ENCODE data around the gene TMEM131L. TPM values are rescaled to one million over a fixed set of nuclear protein-coding genes. Genes with fewer than 3 reads are reported as not detected.

Gene TMEM131L
- polyA plus RNA-seq, 2 of the 4 experiments (the other 2 are of a cell fraction) = 3.4 to 5.0 TPM

GRCh38 chr4:153622778-153623240 is 156.6 kb downstream of the TMEM131L start:
- H3K27ac ChIP-seq = no peak overlapping the region
- no peaks in the 10 kb centered on the region for H3K9me3 ChIP-seq
- ChIA-PET CTCF (interaction anchor here (1.0 kb wide), 1 partner anchor 127 kb away, joined by 3 read pairs; no protein-coding TSS in a partner anchor), POLR2A (no interaction called here)
- WGBS (ENCODE audit: missing lambda C conversion rate) = 87% methylated on average over 9 of the region's 12 CpGs
- no peak overlapping the region for H3K4me3 ChIP-seq
- DNase-seq (ENCODE audit: low read depth in 1 of 2, low spot score in 1 of 2) = no peak
- H3K4me2 ChIP-seq = no peak overlapping the region
- TF ChIP-seq RAD21 (conservative IDR thresholded peaks at IDR 0.05 in 1 of 2, IDR thresholded peaks at IDR 0.05 in 1 of 2) (no peak), EHMT2 (IDR thresholded peaks at IDR 0.05; ENCODE audit: low read depth) (no peak), SMC3 (IDR thresholded peaks at IDR 0.05) (no peak), ZFP36 (IDR thresholded peaks at IDR 0.05; ENCODE audit: borderline replicate concordance, partially characterized antibody) (no peak), EHF (CRISPR knock-in tag; IDR thresholded peaks at IDR 0.05) (no peak), BCL3 (IDR thresholded peaks at IDR 0.05) (no peak)
- FAIRE-seq = no peak
- ATAC-seq = no peak
- no peaks in the 10 kb centered on the region for H3K4me1 ChIP-seq

GRCh38 chr4:153623491-153623890 is 157.3 kb downstream of the TMEM131L start:
- ATAC-seq (no peak), DNase-seq (ENCODE audit: low read depth in 1 of 2, low spot score in 1 of 2) (no peak), FAIRE-seq (no peak)
- Histone ChIP-seq H3K27ac (no peak overlapping the region), H3K4me1 (no peaks in the 10 kb centered on the region), H3K4me2 (no peak overlapping the region), H3K9me3 (no peaks in the 10 kb centered on the region), H3K4me3 (no peak overlapping the region)
- WGBS (ENCODE audit: missing lambda C conversion rate) = 95% methylated on average over 2 of the region's 2 CpGs
- CTCF ChIA-PET = no interaction called here
- TF ChIP-seq E2F6 (IDR thresholded peaks at IDR 0.05; ENCODE audit: borderline replicate concordance, low read depth) (no peak), HDAC2 (IDR thresholded peaks at IDR 0.05) (no peak), ZFP36 (IDR thresholded peaks at IDR 0.05; ENCODE audit: borderline replicate concordance, partially characterized antibody) (no peak), JUN (IDR thresholded peaks at IDR 0.05) (no peak), KDM5A (IDR thresholded peaks at IDR 0.05) (no peak)
- POLR2A ChIA-PET = no interaction called here

GRCh38 chr4:153628796-153629315 is 162.7 kb downstream of the TMEM131L start:
- Histone ChIP-seq H3K4me1 (no peaks in the 10 kb centered on the region), H3K27ac (no peak overlapping the region), H3K9me3 (no peaks in the 10 kb centered on the region), H3K4me2 (no peak overlapping the region), H3K4me3 (no peak overlapping the region)
- no peak for DNase-seq (ENCODE audit: low read depth in 1 of 2, low spot score in 1 of 2)
- ChIA-PET POLR2A (no interaction called here), CTCF (no interaction called here)
- no peak for TF ChIP-seq RARB (CRISPR knock-in tag; IDR thresholded peaks at IDR 0.05)
- TF ChIP-seq HMGXB4 (CRISPR knock-in tag; IDR thresholded peaks at IDR 0.05; ENCODE audit: borderline replicate concordance) = no peak
- TF ChIP-seq JUNB (IDR thresholded peaks at IDR 0.05) = no peak
- no peak for TF ChIP-seq REST (IDR thresholded peaks at IDR 0.05)
- no peak for TF ChIP-seq PHF8 (IDR thresholded peaks at IDR 0.05; ENCODE audit: borderline replicate concordance, low read depth)
- TF ChIP-seq CTCF (IDR thresholded peaks at IDR 0.05) = no peak
- no peak for TF ChIP-seq HEYL (CRISPR knock-in tag; IDR thresholded peaks at IDR 0.05)
- no peak for TF ChIP-seq POLR2A (IDR thresholded peaks at IDR 0.05; ENCODE audit: low read length)
- no peak for TF ChIP-seq ZFP36 (IDR thresholded peaks at IDR 0.05; ENCODE audit: borderline replicate concordance, partially characterized antibody)
- TF ChIP-seq NFE2L2 (conservative IDR thresholded peaks at IDR 0.05; ENCODE audit: low read length) = no peak
- TF ChIP-seq FOSB (CRISPR knock-in tag; IDR thresholded peaks at IDR 0.05) = no peak
- ATAC-seq = no peak
- WGBS (ENCODE audit: missing lambda C conversion rate) = 85% methylated on average over 8 of the region's 8 CpGs
- FAIRE-seq = no peak

All from A549 (cell line).